ENCODE data around the gene PTPRN2. TPM values are rescaled to one million over a fixed set of nuclear protein-coding genes. Genes with fewer than 3 reads are reported as not detected.

Gene PTPRN2
- total RNA-seq, 1 donor from 2014 or later: 11.4 TPM

DNA sequence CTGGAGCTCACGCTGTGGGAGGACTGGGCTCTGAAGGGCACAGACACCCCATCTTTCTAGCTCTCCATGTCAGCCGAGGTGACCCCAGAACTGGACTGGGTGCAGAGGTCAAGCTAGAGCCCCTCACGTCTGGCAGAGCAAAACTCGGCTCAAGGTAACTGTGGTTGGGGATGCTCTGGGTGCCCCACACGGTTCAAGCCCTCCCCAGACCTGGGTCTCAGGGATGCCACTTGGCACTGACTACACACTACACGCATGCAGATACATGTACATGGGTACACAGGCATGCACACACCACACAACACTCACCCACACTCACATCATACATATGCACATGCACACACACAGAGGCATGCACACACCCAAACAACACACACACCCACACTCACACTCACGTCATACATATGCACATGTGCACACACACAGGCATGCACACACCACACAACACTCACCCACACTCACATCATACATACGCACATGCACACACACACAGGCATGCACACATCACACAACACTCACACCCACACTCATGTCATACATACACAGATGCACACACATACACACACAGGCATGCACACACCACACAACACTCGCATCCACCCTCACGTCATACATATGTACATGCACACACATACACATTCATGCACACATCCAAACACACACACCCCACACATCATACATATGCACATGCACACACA lies 1031.5 kb downstream of the PTPRN2 start:
- no peak overlapping the region for H3K27ac Mint-ChIP-seq
- peaks cover 11% of the 10 kb centered on the region for H3K27me3 Mint-ChIP-seq
- no peaks in the 10 kb centered on the region for H3K9me3 Mint-ChIP-seq (ENCODE audit: low read depth)
- no peak for TF ChIP-seq CTCF (IDR thresholded peaks at IDR 0.05; ENCODE audit: unreplicated experiment)
- H3K4me3 Mint-ChIP-seq (ENCODE audit: low read depth): no peak overlapping the region
- no peak for DNase-seq (ENCODE audit: low spot score, unreplicated experiment)
- H3K4me1 Mint-ChIP-seq (ENCODE audit: low read depth): peaks cover 2% of the 10 kb centered on the region
- H3K36me3 Mint-ChIP-seq (ENCODE audit: insufficient read depth): no peaks in the 10 kb centered on the region

GRCh38 chr7:157555313-157555712 lies 1032.3 kb downstream of the PTPRN2 start:
- peaks cover 11% of the 10 kb centered on the region for H3K27me3 Mint-ChIP-seq
- no peak overlapping the region for H3K27ac Mint-ChIP-seq
- no peaks in the 10 kb centered on the region for H3K36me3 Mint-ChIP-seq (ENCODE audit: insufficient read depth)
- TF ChIP-seq CTCF (IDR thresholded peaks at IDR 0.05; ENCODE audit: unreplicated experiment): no peak
- H3K4me3 Mint-ChIP-seq (ENCODE audit: low read depth): no peak overlapping the region
- peaks cover 2% of the 10 kb centered on the region for H3K4me1 Mint-ChIP-seq (ENCODE audit: low read depth)
- DNase-seq (ENCODE audit: low spot score, unreplicated experiment): no peak
- H3K9me3 Mint-ChIP-seq (ENCODE audit: low read depth): no peaks in the 10 kb centered on the region

- peaks cover 14% of the 10 kb centered on the region for H3K27me3 Mint-ChIP-seq
- TF ChIP-seq CTCF (IDR thresholded peaks at IDR 0.05; ENCODE audit: unreplicated experiment): no peak
- H3K27ac Mint-ChIP-seq: no peak overlapping the region
- peaks cover 2% of the 10 kb centered on the region for H3K4me1 Mint-ChIP-seq (ENCODE audit: low read depth)
- H3K9me3 Mint-ChIP-seq (ENCODE audit: low read depth): no peaks in the 10 kb centered on the region
- no peaks in the 10 kb centered on the region for H3K36me3 Mint-ChIP-seq (ENCODE audit: insufficient read depth)
- DNase-seq (ENCODE audit: low spot score, unreplicated experiment): no peak
- H3K4me3 Mint-ChIP-seq (ENCODE audit: low read depth): no peak overlapping the region
Observed at GRCh38 chr7:157554393-157555238, 1033.0 kb downstream of the PTPRN2 start.

DNA sequence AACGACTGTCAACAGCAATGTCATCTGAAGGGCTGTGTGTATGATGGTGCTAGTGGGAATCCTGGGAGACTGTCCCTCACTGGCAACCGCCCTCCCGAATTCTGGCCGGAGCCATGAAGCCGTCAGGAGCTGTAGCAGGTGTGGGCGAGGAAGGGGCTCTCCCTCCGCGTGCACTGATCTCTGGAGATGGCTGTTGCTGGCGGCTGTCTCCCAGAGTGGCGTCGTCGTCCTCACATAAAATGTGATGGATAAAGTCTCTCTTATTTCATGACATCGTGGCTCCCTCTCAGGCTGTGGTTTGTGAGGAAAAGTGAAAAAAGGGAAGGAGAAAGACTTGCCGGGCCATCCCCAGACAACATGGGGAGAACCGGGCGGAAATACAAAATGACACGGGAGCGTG lies 1034.4 kb downstream of the PTPRN2 start:
- TF ChIP-seq CTCF (IDR thresholded peaks at IDR 0.05; ENCODE audit: unreplicated experiment): no peak
- no peak for DNase-seq (ENCODE audit: low spot score, unreplicated experiment)
- H3K4me3 Mint-ChIP-seq (ENCODE audit: low read depth): no peak overlapping the region
- H3K4me1 Mint-ChIP-seq (ENCODE audit: low read depth): peaks cover 2% of the 10 kb centered on the region
- no peak overlapping the region for H3K27ac Mint-ChIP-seq
- H3K36me3 Mint-ChIP-seq (ENCODE audit: insufficient read depth): no peaks in the 10 kb centered on the region
- H3K27me3 Mint-ChIP-seq: peaks cover 16% of the 10 kb centered on the region
- H3K9me3 Mint-ChIP-seq (ENCODE audit: low read depth): no peaks in the 10 kb centered on the region

GRCh38 chr7:157552295-157552993 lies 1035.2 kb downstream of the PTPRN2 start:
- no peak overlapping the region for H3K27ac Mint-ChIP-seq
- H3K4me1 Mint-ChIP-seq (ENCODE audit: low read depth): peaks cover 2% of the 10 kb centered on the region
- DNase-seq (ENCODE audit: low spot score, unreplicated experiment): no peak
- no peak for TF ChIP-seq CTCF (IDR thresholded peaks at IDR 0.05; ENCODE audit: unreplicated experiment)
- no peaks in the 10 kb centered on the region for H3K36me3 Mint-ChIP-seq (ENCODE audit: insufficient read depth)
- H3K4me3 Mint-ChIP-seq (ENCODE audit: low read depth): no peak overlapping the region
- peaks cover 16% of the 10 kb centered on the region for H3K27me3 Mint-ChIP-seq
- no peaks in the 10 kb centered on the region for H3K9me3 Mint-ChIP-seq (ENCODE audit: low read depth)
